Measurements from ENCODE around the gene A2M.

GRCh38 chr12:9086087-9086486, 29.6 kb downstream of the A2M start:
- TF ChIP-seq EZH2phosphoT487 (IDR thresholded peaks at IDR 0.05; ENCODE audit: borderline replicate concordance, low read length), result no peak
- no peak for TF ChIP-seq CTCF (conservative IDR thresholded peaks at IDR 0.05; ENCODE audit: low read depth, low read length)
- no peak for TF ChIP-seq EZH2 (IDR thresholded peaks at IDR 0.05; ENCODE audit: low read length, unreplicated experiment)

Measured in PC-3 (cell line).